ENCODE data around the gene ISYNA1. TPM values are rescaled to one million over a fixed set of nuclear protein-coding genes. Genes with fewer than 3 reads are reported as not detected.

The ISYNA1 gene
- total and polyA plus RNA-seq, 10 of the 15 experiments (the other 5 are each of a cell fraction or from before 2014, with no cell fraction given): 1.9 to 37.0 (median 9.1) TPM

GRCh38 chr19:18396471-18397241 lies 41.3 kb downstream of the ISYNA1 start:
- peak overlapping the region; percentile 79 for H3K4me3 ChIP-seq

More at GRCh38 chr19:18396471-18397241, 41.3 kb downstream of the ISYNA1 start:
- Histone ChIP-seq H2AFZ (ENCODE audit: control insufficient read depth, low read depth, low read length) (no peak overlapping the region; the same call in 1 of the 2 replicates), H3K27ac (ENCODE audit: control insufficient read depth, insufficient read depth) (no peak overlapping the region), H3K4me2 (ENCODE audit: control insufficient read depth, insufficient read depth) (peak overlapping the region; percentile 79), H3K4me1 (ENCODE audit: control insufficient read depth, insufficient read depth, low read length) (peaks cover 32% of the 10 kb centered on the region), H3K36me3 (ENCODE audit: control insufficient read depth in 2 of 2, insufficient read depth in 2 of 2, low read length in 1 of 2) (no peaks in the 10 kb centered on the region), H3K79me2 (ENCODE audit: control insufficient read depth, insufficient read depth, low read length) (no peaks in the 10 kb centered on the region), H3K9me3 (replicated peaks; ENCODE audit: control insufficient read depth, insufficient read depth, low read length) (no peaks in the 10 kb centered on the region), H3K27me3 (replicated peaks in 1 of 2; ENCODE audit: control insufficient read depth in 2 of 2, insufficient read depth in 2 of 2, low read length in 1 of 2) (no peaks in the 10 kb centered on the region), H3K9ac (ENCODE audit: control insufficient read depth, insufficient read depth, low read length) (0 out of 2 replicates have a peak overlapping the region, but pooled peaks have one; percentile 19), H4K20me1 (ENCODE audit: control insufficient read depth, insufficient read depth) (no peaks in the 10 kb centered on the region)
- no peak for ATAC-seq
- POLR2A ChIA-PET: interaction anchor here (0.5 to 1.8 kb wide), 3 partner anchors 8 to 593 kb away, joined by 3 to 6 read pairs (median 3); no protein-coding TSS in a partner anchor
- CTCF ChIA-PET: interaction anchor here (1.2 to 1.5 kb wide), 4 partner anchors 9 to 117 kb away, joined by 3 to 4 read pairs (median 4); partner anchors contain the start of gene GDF15
- in situ Hi-C loops (cut with MboI) (no loop called here), intact Hi-C loops (cut with micrococcal nuclease; ENCODE audit: unreplicated experiment) (no loop called here)
- BruUV-seq (replicated peaks): no TSS peak
- 72% methylated on average over 37 of the region's 37 CpGs for WGBS (ENCODE audit: insufficient coverage, insufficient replicate concordance, low lambda C conversion rate, missing lambda C conversion rate)
- RAD21 ChIA-PET (ENCODE audit: unreplicated experiment): no interaction called here
- peak; percentile 31 for FAIRE-seq
- TF ChIP-seq, protein P1, sequence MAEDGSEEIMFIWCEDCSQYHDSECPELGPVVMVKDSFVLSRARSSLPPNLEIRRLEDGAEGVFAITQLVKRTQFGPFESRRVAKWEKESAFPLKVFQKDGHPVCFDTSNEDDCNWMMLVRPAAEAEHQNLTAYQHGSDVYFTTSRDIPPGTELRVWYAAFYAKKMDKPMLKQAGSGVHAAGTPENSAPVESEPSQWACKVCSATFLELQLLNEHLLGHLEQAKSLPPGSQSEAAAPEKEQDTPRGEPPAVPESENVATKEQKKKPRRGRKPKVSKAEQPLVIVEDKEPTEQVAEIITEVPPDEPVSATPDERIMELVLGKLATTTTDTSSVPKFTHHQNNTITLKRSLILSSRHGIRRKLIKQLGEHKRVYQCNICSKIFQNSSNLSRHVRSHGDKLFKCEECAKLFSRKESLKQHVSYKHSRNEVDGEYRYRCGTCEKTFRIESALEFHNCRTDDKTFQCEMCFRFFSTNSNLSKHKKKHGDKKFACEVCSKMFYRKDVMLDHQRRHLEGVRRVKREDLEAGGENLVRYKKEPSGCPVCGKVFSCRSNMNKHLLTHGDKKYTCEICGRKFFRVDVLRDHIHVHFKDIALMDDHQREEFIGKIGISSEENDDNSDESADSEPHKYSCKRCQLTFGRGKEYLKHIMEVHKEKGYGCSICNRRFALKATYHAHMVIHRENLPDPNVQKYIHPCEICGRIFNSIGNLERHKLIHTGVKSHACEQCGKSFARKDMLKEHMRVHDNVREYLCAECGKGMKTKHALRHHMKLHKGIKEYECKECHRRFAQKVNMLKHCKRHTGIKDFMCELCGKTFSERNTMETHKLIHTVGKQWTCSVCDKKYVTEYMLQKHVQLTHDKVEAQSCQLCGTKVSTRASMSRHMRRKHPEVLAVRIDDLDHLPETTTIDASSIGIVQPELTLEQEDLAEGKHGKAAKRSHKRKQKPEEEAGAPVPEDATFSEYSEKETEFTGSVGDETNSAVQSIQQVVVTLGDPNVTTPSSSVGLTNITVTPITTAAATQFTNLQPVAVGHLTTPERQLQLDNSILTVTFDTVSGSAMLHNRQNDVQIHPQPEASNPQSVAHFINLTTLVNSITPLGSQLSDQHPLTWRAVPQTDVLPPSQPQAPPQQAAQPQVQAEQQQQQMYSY (CRISPR knock-in tag; IDR thresholded peaks at IDR 0.05): no peak
- TF ChIP-seq, protein P2, sequence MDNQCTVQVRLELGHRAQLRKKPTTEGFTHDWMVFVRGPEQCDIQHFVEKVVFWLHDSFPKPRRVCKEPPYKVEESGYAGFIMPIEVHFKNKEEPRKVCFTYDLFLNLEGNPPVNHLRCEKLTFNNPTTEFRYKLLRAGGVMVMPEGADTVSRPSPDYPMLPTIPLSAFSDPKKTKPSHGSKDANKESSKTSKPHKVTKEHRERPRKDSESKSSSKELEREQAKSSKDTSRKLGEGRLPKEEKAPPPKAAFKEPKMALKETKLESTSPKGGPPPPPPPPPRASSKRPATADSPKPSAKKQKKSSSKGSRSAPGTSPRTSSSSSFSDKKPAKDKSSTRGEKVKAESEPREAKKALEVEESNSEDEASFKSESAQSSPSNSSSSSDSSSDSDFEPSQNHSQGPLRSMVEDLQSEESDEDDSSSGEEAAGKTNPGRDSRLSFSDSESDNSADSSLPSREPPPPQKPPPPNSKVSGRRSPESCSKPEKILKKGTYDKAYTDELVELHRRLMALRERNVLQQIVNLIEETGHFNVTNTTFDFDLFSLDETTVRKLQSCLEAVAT (IDR thresholded peaks at IDR 0.05): peak; percentile 77; the same call in 1 of the 2 replicates
- peak; percentile 6; the same call in 1 of the 2 replicates for TF ChIP-seq RUNX3 (IDR thresholded peaks at IDR 0.05; ENCODE audit: low read length)
- no peak for DNase-seq (ENCODE audit: low read depth, low spot score)
- SMC1A ChIA-PET (ENCODE audit: uncharacterized antibody, unreplicated experiment): interaction anchor here (1.3 kb wide), 1 partner anchor 118 kb away, joined by 3 read pairs; no protein-coding TSS in a partner anchor
